Mucosa of rectum (tissue), 2 donors: ENCODE results near the gene DACT3.

ENCODE experiments used
- H3K27ac ChIP-seq, 2 donors: one replicate each; pipeline ENCODE4 v1.7.0; 2013; ENCODE audit warnings: inconsistent platforms in 2 of 2, low read depth in 2 of 2, low read length in 2 of 2
- H3K27me3 ChIP-seq, 2 donors: one replicate each; pipeline ENCODE4 v1.7.0; 2013; ENCODE audit warnings: low read length in 2 of 2; ENCODE audit not compliant: control insufficient read depth in 2 of 2, insufficient read depth in 2 of 2
- H3K36me3 ChIP-seq, 2 donors: one replicate each; pipeline ENCODE4 v1.7.0; 2013; ENCODE audit warnings: low read length in 2 of 2; ENCODE audit not compliant: control insufficient read depth in 2 of 2, insufficient read depth in 2 of 2
- H3K4me1 ChIP-seq, 2 donors: one replicate each; pipeline ENCODE4 v1.7.0; 2013; ENCODE audit warnings: low read length in 2 of 2, mild to moderate bottlenecking in 1 of 2; ENCODE audit not compliant: control insufficient read depth in 2 of 2, insufficient read depth in 2 of 2
- H3K4me3 ChIP-seq, 2 donors: one replicate each; pipeline ENCODE4 v1.7.0; 2013; ENCODE audit warnings: low read length in 2 of 2
- H3K9ac ChIP-seq, 2 donors: one replicate each; pipeline ENCODE4 v1.7.0; 2013; ENCODE audit warnings: low read length in 2 of 2, low read depth in 1 of 2, mild to moderate bottlenecking in 1 of 2
- H3K9me3 ChIP-seq, 2 donors: one replicate each; pipeline ENCODE4 v1.7.0; 2013; ENCODE audit warnings: low read length in 2 of 2; ENCODE audit not compliant: control insufficient read depth in 2 of 2
- donor health status: healthy.
- donor health status: Normal muscosa, but diverticular disease.

The DACT3 gene

DNA sequence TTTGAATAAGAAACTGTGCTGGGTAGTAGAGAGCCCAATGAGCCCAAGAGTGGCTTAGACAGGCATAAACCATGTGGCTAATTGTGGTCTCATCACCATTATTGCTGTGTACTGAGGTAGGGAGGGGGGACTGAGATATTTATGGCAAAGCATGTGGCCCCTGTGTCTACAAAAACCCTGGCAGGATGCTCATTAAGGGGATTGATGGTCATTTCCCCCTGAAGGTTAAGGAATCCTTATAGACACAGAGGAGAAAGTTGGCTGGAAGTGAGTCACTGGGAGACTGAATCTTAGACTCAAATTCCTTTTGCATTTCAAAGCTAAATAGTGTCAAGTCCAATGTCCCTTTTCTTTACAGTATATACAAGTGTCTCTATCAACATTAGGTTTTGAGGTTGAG, 9.8 kb upstream of the DACT3 start:
- Histone ChIP-seq H3K36me3 (peaks cover 15 to 24% of the 10 kb centered on the region in 2 donors), H3K27ac (no peak overlapping the region), H3K9me3 (no peaks in the 10 kb centered on the region), H3K9ac (no peak overlapping the region), H3K4me1 (no peaks in the 10 kb centered on the region), H3K4me3 (no peak overlapping the region), H3K27me3 (no peaks in the 10 kb centered on the region)

DNA sequence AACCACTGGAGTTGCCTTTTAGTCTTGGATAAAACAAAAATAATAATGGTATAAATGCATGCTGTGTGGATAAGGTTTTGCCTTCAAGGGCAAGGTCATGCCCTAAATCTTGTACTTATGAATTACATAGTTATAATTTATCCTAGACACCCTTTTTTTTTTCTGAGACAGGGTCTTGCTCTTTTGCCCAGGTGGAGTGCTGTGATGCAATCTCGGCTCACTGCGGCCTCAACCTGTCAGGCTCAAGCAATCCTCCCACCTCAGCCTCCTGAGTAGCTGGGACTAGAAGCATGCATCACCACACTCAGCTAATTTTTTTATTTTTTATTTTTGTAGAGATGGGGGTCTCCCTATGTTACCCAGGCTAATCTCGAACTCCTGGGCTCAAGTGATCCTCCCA, 7.7 kb upstream of the DACT3 start:
- Histone ChIP-seq H3K4me3 (no peak overlapping the region), H3K4me1 (no peaks in the 10 kb centered on the region), H3K36me3 (peaks cover 0 to 7% of the 10 kb centered on the region in 2 donors), H3K27me3 (no peaks in the 10 kb centered on the region), H3K9ac (no peak overlapping the region), H3K27ac (no peak overlapping the region), H3K9me3 (no peaks in the 10 kb centered on the region)

DNA sequence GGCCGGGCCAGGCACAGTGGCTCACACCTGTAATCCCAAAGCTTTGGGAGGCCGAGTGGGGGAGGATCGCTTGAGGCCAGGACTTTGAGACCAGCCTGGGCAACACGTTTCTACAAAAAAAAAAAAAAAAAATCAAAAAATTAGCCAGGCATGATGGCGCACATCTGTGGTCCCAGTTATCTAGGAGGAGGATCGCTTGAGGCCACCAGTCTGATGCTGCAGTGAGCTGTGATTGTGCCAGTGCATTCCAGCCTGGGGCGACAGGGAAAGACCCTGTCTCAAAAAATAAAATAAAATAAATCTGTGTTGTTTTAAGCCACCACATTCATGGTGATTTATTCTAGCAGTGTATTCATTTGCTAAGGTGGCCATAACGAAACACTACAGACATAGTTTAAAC, 4.1 kb upstream of the DACT3 start:
- Histone ChIP-seq H3K27ac (no peak overlapping the region), H3K4me1 (peaks cover 5 to 10% of the 10 kb centered on the region in 2 donors), H3K27me3 (peaks cover 3 to 4% of the 10 kb centered on the region in 2 donors), H3K4me3 (no peak overlapping the region), H3K9me3 (no peaks in the 10 kb centered on the region), H3K9ac (no peak overlapping the region), H3K36me3 (no peaks in the 10 kb centered on the region)

DNA sequence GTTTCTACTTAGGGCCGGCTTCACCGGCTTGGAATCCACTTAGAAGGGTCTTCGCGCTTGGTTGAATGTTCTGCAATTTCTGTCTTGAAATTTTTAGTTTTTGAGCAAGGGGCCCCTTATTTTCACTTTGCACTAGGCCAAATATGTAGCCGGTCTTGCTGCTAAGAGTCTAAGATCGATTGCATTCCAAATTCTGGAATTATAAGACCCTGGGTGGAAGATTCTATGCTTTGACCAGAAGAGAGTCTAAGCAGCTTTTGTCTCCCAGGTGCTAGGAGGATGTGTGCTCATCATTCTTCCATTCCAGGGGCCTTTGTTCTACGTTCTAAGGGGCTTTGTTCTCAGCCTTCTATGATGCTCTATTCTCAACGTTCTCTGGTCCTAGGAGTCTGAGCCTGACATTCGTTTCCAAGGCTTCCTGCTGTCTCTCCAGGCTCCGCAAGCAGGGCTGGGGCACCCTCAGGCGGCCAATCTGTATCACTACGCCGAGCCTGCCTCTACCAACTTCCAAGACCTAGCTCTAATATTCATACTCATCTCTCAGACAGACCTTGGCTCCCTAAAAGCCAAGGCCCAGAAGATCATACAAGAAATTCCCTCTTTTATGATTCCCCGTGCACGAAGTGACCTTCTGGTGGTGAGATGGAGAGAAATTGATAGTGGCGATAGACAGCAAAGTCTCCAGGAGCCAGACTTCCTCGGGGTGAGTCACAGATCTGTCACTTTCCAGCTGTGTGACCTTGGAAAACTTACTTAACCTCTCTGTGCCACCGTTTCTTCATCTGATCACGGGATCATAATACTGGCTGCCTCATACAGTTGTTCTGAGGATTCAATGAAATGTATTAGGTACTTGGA, 982 bp upstream of the DACT3 start:
- H3K9ac ChIP-seq: peak overlapping the region; percentile 28 to 49

DNA sequence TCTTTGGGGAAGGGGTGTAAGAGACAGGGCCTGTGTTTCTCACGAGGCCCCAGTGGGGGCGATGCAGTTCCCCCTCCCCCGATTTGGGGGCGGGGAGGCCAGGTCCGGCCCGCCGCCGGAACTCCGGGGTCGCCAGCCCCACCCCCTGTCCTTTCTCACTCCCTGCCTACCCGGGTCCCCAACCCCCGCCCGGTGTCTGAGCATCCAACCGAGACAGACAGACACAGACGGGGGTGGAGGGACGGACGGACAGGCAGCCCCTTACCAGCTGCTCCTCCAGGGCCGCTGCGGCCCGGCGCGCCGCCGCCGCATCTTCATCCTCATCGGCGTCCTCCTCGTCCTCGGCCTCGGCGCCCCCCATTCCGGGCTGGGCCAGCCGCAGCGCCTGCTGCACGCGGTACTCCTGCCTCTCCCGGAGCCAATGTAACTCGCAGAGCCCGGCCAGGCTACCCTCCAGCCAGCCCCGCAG, 397 bp downstream of the DACT3 start:
- peaks cover 10 to 12% of the 10 kb centered on the region in 2 donors for H3K4me1 ChIP-seq
- peak overlapping the region; percentile 42 to 67 for H3K27ac ChIP-seq
- peaks cover 17 to 18% of the 10 kb centered on the region in 2 donors for H3K27me3 ChIP-seq
- H3K36me3 ChIP-seq: no peaks in the 10 kb centered on the region
- H3K4me3 ChIP-seq: peak overlapping the region; percentile 62 to 72
- no peaks in the 10 kb centered on the region for H3K9me3 ChIP-seq
- peak overlapping the region; percentile 41 to 54 for H3K9ac ChIP-seq

More for the DNA sequence above, 982 bp upstream of the DACT3 start:
- Histone ChIP-seq H3K4me1 (peaks cover 10 to 12% of the 10 kb centered on the region in 2 donors), H3K27me3 (peaks cover 17 to 18% of the 10 kb centered on the region in 2 donors), H3K36me3 (no peaks in the 10 kb centered on the region), H3K27ac (peak overlapping the region; percentile 49 to 64), H3K4me3 (peak overlapping the region; percentile 58 to 69), H3K9me3 (no peaks in the 10 kb centered on the region)

DNA sequence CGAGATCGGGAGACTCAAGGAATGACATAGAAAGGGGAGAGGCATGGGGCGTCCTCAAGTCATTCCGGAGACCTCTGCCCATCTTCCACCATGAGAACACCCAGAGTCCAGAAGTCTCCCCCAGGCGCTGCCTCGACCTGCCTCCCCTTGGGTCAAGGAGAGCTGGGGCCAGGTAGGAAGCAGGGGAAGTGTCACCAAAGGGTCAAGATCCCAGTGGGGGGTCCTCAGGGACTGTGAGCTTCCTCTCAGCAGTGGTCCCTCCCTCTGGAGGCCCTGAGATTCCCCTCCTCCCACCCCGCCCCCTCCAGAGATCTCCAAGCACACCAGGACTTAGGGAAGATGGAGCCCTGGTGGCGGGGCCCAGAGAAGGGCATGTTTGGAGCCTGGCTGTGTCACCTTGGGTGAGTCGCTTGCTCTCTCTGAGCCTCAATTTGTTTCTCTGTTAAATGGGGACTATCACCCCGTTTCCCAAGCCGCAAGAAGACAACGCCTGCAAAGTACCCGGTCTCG, 919 bp downstream of the DACT3 start:
- peaks cover 17 to 18% of the 10 kb centered on the region in 2 donors for H3K27me3 ChIP-seq
- peak overlapping the region; percentile 47 to 54 for H3K9ac ChIP-seq
- peak overlapping the region; percentile 62 to 72 for H3K4me3 ChIP-seq
- H3K36me3 ChIP-seq: no peaks in the 10 kb centered on the region
- H3K27ac ChIP-seq: peak overlapping the region; percentile 14 to 67
- H3K4me1 ChIP-seq: peaks cover 10 to 12% of the 10 kb centered on the region in 2 donors
- no peaks in the 10 kb centered on the region for H3K9me3 ChIP-seq

DNA sequence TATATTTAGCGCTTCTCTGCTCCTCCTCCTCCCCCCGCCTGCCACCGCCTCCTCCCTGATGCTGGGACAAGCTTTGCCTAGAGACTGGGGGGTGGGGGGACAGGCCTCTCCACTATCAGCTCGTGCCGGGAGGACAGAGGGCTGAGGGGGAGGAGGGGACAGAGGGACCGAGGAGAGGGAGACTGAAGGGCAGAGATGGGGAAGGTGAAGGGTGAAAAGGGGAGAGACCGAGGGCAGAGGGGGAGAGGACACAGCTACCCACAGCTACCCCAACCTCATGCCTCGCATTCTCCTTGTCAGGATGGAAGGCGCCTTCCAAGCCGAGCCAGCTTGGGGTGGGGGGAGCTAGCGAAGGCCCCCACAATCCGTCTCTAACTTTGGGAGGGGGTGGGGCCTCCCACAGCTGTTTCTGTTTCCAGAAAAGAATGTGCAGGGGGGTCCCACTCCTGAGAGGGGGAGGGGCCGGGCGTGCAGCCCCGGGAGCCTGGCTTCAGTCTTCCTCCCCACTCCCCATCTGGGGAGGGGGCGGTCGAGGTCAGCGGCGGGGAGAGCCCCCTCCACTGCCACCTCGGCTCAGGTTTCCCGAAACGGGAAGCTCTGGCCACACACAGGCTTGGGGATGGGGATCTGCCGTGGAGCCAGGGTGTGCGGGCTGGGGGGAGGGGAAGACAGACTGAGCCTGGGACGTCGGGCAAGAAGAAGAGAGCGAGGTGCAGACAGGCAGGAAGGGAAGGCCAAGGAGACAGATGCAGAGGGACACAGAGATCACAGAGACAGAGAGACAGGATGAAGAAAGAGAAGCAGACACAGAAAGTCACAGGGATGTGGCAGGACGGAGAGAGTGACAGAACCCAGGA, 1.6 kb downstream of the DACT3 start:
- peak overlapping the region in 1 of 2 donors; percentile 67 for H3K27ac ChIP-seq
- peaks cover 19 to 20% of the 10 kb centered on the region in 2 donors for H3K27me3 ChIP-seq
- no peaks in the 10 kb centered on the region for H3K9me3 ChIP-seq
- H3K4me3 ChIP-seq: peak overlapping the region; percentile 62 to 72
- peak overlapping the region; percentile 44 to 47 for H3K9ac ChIP-seq
- H3K4me1 ChIP-seq: peaks cover 10 to 12% of the 10 kb centered on the region in 2 donors
- no peaks in the 10 kb centered on the region for H3K36me3 ChIP-seq

DNA sequence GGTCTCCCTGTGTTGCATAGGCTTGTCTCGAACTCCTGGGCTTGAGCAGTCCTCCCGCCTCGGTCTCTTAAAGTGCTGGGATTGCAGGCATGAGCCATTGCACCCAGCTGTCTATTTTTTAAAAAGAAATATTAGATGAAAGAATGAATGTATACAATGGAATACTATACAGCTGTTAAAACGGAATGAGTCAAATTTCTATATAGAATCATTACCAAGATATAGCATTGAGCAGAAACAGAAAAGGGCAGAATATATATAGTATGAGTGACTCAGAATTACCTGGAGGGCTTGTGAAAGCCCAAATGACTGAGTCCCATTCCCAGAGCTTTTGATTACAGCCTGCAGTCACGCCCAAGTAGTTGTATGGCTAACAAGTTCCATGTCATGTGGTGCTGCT, 4.4 kb downstream of the DACT3 start:
- no peaks in the 10 kb centered on the region for H3K36me3 ChIP-seq
- H3K4me1 ChIP-seq: peaks cover 6 to 12% of the 10 kb centered on the region in 2 donors
- peaks cover 20 to 23% of the 10 kb centered on the region in 2 donors for H3K27me3 ChIP-seq
- no peak overlapping the region for H3K9ac ChIP-seq
- no peaks in the 10 kb centered on the region for H3K9me3 ChIP-seq
- H3K27ac ChIP-seq: no peak overlapping the region
- H3K4me3 ChIP-seq: no peak overlapping the region

DNA sequence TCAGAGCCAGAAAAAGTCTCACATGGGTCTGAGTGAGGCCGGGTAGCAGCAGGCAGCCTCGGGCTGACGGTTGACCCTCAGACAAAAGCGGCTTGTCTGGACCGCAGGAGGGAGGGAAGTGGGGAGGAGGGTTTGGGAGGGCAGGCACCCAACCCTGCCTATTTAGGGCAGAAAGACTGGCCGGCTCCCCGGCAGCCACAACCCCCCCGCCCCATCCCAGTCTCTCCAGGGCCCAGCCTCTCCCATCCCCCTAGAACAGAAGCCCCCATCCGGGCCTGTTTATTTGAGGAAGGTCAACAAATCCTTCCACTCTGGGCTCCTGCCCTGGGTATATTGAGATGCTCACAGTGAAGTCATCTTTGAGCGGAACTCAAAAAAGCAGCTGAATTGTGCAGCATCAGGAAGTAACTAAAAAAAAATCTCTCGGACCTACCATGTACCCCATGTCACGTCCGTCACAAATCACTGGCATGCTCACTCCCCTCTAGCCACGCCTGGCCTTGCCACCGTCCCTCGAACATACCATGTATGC, 6.3 kb downstream of the DACT3 start:
- no peaks in the 10 kb centered on the region for H3K36me3 ChIP-seq
- H3K9ac ChIP-seq: no peak overlapping the region
- no peaks in the 10 kb centered on the region for H3K9me3 ChIP-seq
- no peak overlapping the region for H3K4me3 ChIP-seq
- peaks cover 14 to 15% of the 10 kb centered on the region in 2 donors for H3K27me3 ChIP-seq
- H3K4me1 ChIP-seq: peaks cover 0 to 3% of the 10 kb centered on the region in 2 donors
- H3K27ac ChIP-seq: peak overlapping the region; percentile 10 to 58
